GM13976 (cell line): ENCODE results near the gene HSBP1L1.

ENCODE experiments used
- DNase-seq: peaks from one replicate; pipeline ENCODE4 v3.0.0; 2012; ENCODE audit warnings: low spot score
- in situ Hi-C: fragments of 300-500 bp; cut with MboI; formaldehyde crosslinking; loops from one replicate; pipeline ENCODE4 v1.12.0; 2022; ENCODE audit warnings: low sequenced_read_pairs, mixed read lengths, inconsistent platforms; ENCODE audit not compliant: unreplicated experiment
- TF ChIP-seq, protein P1 (sequence below): IDR thresholded peaks from 2 replicates; pipeline ENCODE4 v1.5.1; 2012; ENCODE audit warnings: borderline replicate concordance, mild to moderate bottlenecking; ENCODE audit not compliant: insufficient read depth; ENCODE audit errors: extremely low read depth, missing control alignments, control extremely low read depth

HSBP1L1 gene

DNA sequence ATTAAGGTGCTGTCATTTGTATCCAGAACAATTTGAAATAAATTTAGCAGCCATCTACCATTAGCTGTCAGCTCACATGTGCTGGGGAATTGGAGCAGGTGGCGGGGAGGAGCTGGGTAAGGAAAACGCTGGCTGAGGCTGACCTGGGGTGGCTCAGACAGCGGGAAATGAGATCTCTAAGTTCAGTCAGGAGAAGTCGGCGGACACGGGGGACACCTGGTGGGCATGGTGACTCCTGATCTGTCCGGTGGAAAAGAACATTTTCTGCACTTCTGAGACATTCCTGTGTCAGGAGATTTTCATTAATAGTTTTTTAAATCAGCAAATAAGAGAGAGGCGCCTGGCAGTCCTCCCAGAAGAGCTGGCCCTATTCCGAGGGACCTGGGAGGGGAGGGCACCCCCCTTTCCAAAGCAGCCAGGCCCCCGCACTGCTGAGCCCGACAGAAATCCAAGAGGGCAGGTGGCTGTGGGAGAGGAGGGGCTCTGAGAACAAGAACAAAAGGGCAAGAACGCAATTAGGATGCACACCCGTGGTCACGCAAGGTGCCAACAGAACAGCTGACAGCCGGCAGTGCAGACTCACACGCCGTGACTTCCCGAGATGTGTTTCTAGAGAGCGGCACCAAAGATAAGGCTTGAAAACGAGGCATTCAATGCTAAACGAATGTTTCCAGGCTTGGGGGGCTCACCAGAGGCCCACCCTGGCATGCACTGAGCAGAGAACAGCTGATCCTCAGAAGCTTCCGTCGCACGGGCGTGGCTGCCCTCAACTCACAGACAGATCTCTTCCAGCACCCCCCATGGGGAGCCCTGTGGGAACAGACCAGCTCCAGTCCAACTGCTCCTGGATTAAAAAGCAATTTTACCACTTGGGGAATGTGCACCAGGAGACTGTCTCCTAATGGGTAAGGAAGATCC, 39.4 kb upstream of the HSBP1L1 start:
- TF ChIP-seq, protein P1, sequence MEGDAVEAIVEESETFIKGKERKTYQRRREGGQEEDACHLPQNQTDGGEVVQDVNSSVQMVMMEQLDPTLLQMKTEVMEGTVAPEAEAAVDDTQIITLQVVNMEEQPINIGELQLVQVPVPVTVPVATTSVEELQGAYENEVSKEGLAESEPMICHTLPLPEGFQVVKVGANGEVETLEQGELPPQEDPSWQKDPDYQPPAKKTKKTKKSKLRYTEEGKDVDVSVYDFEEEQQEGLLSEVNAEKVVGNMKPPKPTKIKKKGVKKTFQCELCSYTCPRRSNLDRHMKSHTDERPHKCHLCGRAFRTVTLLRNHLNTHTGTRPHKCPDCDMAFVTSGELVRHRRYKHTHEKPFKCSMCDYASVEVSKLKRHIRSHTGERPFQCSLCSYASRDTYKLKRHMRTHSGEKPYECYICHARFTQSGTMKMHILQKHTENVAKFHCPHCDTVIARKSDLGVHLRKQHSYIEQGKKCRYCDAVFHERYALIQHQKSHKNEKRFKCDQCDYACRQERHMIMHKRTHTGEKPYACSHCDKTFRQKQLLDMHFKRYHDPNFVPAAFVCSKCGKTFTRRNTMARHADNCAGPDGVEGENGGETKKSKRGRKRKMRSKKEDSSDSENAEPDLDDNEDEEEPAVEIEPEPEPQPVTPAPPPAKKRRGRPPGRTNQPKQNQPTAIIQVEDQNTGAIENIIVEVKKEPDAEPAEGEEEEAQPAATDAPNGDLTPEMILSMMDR: no peak
- in situ Hi-C loops: no loop called here
- no peak for DNase-seq

DNA sequence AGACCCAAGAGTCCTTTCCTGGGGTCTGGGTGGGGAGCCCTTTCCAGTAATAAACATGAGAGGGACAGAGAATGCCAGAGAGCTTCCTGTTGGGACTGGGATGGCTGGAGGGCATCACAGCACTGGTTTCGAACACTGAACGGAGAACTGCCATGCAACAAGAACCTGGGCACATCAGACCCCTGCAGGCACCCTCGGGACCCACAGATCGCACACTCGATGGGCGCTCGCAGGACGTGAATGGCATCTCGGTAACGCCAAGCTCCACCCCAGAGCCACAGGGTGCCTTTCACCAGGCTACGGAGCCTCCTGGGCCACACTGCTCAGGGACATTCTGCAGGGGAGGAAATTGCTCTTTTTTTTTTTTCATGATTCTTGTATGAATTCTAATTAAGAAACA, 38.1 kb upstream of the HSBP1L1 start:
- TF ChIP-seq, protein P1: no peak
- in situ Hi-C loops: no loop called here

DNA sequence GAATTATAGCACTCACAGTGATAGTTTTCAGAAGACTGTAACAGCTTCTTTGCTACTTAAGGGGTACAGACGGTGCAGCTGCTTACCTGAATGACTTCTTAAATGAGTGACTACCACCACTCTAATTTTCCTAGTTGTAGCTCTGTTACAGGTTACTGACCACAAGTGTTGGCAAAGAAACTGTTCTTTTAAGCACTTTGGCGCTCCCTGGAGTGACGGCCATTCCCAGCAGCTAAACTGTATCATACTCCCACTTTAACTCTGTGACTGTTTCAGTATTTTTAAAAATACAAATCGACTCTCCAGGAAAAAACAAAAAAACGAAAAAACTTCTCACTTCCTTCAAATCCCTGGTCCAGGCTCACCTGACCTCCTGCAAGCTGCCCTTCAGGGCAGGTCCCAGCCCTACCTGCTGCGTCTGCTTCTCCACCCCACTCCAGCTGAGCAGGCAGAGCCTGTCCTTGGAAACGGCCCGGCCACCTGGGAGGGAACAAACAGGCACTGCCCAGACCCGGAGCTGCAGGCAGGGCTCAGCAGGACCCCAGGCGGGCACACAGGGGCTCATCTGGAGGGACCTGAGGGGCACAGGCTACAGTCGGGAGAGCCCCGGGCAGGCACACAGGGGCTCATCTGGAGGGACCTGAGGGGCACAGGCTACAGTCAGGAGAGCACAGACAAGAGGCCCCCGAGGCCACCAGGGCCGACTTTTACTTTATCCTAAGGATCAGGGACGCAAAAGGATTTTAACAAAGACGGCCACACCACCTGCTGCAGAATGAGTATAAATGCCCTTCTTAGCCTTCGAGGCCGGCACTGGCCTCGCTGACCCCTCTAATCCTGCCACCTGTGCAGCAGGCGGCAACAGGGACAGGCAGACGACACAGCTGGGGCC, 37.5 kb upstream of the HSBP1L1 start:
- TF ChIP-seq, protein P1: no peak
- in situ Hi-C loops: no loop called here
- DNase-seq: no peak

More for the DNA sequence above, 38.1 kb upstream of the HSBP1L1 start:
- DNase-seq: no peak

DNA sequence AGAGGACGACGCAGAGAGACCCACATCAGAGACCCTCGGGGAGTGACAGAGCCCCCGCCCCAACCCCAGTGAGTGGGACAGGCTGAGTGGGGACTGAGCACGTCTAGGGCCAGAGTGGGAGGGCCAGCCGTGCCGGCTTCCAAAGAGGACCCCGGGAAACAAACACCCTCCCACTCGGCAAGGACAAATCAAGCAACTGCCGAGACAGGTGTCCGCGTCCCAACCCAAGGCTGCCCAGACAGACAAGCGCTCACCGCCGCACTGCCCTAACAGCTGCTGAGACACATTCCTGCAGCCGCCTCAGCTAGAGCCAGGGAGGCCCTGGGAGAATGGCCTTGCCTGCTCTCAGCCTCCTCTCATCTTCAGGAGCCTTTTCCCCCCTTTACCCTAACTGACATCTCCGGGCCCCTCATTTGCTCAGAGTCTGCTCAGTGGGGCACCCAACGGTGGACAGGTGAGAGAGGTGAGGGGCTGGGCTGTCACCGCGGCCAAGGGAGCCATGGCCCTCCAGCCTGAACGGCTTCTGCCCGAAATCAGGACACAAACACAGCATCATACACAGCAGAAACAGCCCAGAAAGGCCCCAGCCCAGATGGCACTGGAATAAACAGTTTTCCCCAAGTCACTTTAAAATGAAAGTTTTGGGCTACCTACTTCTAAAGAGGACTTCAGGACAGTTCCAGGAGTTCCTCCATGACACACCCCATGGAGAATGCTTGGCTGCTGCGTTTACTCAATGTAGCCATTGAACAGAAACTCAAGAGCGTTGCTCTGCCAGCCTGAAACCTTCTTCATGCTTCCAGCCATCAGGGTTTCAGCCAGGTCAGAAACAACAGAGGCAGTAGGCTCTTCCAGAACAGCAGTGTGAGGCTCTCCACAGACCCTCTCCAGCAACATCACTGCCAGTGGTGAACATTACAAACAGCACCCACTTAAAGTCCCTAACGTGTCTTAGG, 36.6 kb upstream of the HSBP1L1 start:
- in situ Hi-C loops: no loop called here
- TF ChIP-seq, protein P1: no peak
- no peak for DNase-seq

DNA sequence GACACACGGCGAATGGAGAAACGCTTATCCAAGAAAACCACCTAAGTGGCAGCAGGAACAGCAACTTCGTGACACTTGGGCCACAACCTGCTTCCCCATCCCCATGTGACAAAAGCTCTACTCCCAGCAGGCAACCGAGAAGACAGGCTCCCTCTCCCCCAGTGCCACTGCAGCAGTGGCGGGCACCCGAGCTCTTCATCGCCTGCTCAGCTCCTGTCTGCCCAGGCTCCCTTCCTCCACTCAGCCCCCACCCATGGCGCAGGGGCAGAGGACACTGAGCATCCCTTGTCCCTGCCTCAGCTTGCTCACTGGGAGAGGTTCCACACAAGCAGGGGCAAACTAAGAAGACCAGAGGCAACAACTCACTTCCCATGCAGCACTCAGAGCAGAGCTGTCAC, 35.9 kb upstream of the HSBP1L1 start:
- TF ChIP-seq, protein P1: no peak
- in situ Hi-C loops: no loop called here
- no peak for DNase-seq
